DOHH2 (cell line): ENCODE data around the gene NMB.
A peak's percentile ranks its signal among the peaks of the same experiment; 100 is the strongest.

Experiments used
- CTCF ChIP-seq: fragments of 200-600 bp; sonication (generic); IDR thresholded peaks from one replicate; pipeline ENCODE4 v1.5.1; 2014; ENCODE audit warnings: antibody characterized with exemption, mild to moderate bottlenecking, low read depth, low read length; ENCODE audit not compliant: poor library complexity, severe bottlenecking
- EZH2phosphoT487 ChIP-seq: fragments of 200-600 bp; sonication (generic); IDR thresholded peaks from 2 replicates; pipeline ENCODE4 v1.6.1; 2017; ENCODE audit warnings: borderline replicate concordance, mild to moderate bottlenecking, antibody characterized with exemption, low read length, moderate library complexity, mixed read lengths

- TF ChIP-seq CTCF (peak; percentile 87), EZH2phosphoT487 (no peak)
Measured at GRCh38 chr15:84654689-84655453, 3.1 kb downstream of the NMB start.
